Testis (tissue), 5 donors: ENCODE results near the gene FBXO24. TPM values are rescaled to one million over a fixed set of nuclear protein-coding genes. Genes with fewer than 3 reads are reported as not detected.
"Not testable (repeated sequence)": the region's sequence is repeated elsewhere in the genome, so short reads cannot be mapped to it uniquely, and the experiment has no call there.

Source experiments
- DNase-seq: peaks from one replicate; pipeline ENCODE4 v3.0.0-alpha.2; 2019
- H3K27ac ChIP-seq, 2 donors: fragments of 200-600 bp; sonication (generic); one replicate each; pipeline ENCODE4 v1.5.1; 2019
- H3K27me3 ChIP-seq: fragments of 200-600 bp; sonication (generic); one replicate; pipeline ENCODE4 v1.5.1; 2019
- H3K36me3 ChIP-seq: fragments of 200-600 bp; sonication (generic); one replicate; pipeline ENCODE4 v1.5.1; 2017; ENCODE audit warnings: low read depth; ENCODE audit errors: missing control alignments
- H3K4me1 ChIP-seq: fragments of 200-600 bp; sonication (generic); one replicate; pipeline ENCODE4 v1.5.1; 2019
- H3K4me3 ChIP-seq, 2 donors: fragments of 200-600 bp; sonication (generic); one replicate each; pipeline ENCODE4 v1.5.1; 2017 to 2019
- H3K9me3 ChIP-seq: fragments of 200-600 bp; sonication (generic); one replicate; pipeline ENCODE4 v1.5.1; 2017
- CTCF ChIP-seq, 3 experiments: fragments of 450-650 bp in 2 of 3; fragments of 200-600 bp in 1 of 3; sonication (generic) in 1 of 3; IDR thresholded peaks; one replicate each; pipeline ENCODE4 v1.5.1; 2016 to 2019; ENCODE audit warnings: antibody characterized with exemption in 3 of 3, mild to moderate bottlenecking in 2 of 3, moderate library complexity in 1 of 3
- POLR2A ChIP-seq: fragments of 450-650 bp; IDR thresholded peaks from one replicate; pipeline ENCODE4 v1.6.1; 2017; ENCODE audit warnings: antibody characterized with exemption, mild to moderate bottlenecking, moderate library complexity
- WGBS, 2 donors: methylation state at CpG; one replicate each; pipeline ENCODE4 v1.1.5; 2018; 5-methylcytosine and 5-hydroxymethylcytosine counted together
- intact Hi-C: fragments of 100-400 bp; cut with DNase I; formaldehyde crosslinking; loops from one replicate; pipeline ENCODE4 v1.15.1; 2023; ENCODE audit warnings: low total_unique reads
- long read RNA-seq, 2 donors: transcript quantifications; one replicate each; lab custom pipeline, GENCODE V29; 2026
- polyA plus RNA-seq: library from polyadenylated mRNA; stranded (reverse); fragments of 350-450 nt; fragmentation: Illumina TruSeq; extraction: RNeasy Lipid Tissue Mini Kit (QIAGEN cat#74804); gene quantifications from one replicate; pipeline ENCODE4 v1.2.3, GENCODE V29; 2014; ENCODE audit warnings: low read depth, low replicate concordance; ENCODE audit not compliant: insufficient read depth
- total RNA-seq, 2 donors: library from RNA; depleted of rRNA; stranded (reverse); fragments of >200 nt; gene quantifications; one replicate each; pipeline ENCODE4 v1.2.3, GENCODE V29; 2016

Gene FBXO24
- total RNA-seq (10 to 100 TPM; 37.5 to 74.5 TPM), polyA plus RNA-seq (112 TPM)
- long read RNA-seq, donor 1, result 0 reads
- long read RNA-seq, donor 2, result 0 reads

GRCh38 chr7:100586266-100587025 lies at the start of gene FBXO24:
TSS of gene FBXO24 (plus strand) at chr7:100586328. CDS start at chr7:100586626, 298 bp downstream.
- Histone ChIP-seq H3K27ac (peak within 1 kb of the TSS; percentile 96 to 99), H3K27me3 (no peaks in the 10 kb centered on the region), H3K36me3 (no peaks in the 10 kb centered on the region), H3K9me3 (no peaks in the 10 kb centered on the region), H3K4me3 (peak within 1 kb of the TSS; percentile 95 to 98), H3K4me1 (peaks cover 37% of the 10 kb centered on the region)
- peak; percentile 99 for DNase-seq
- 0% methylated on average over 35 to 53 of the region's 53 CpGs for WGBS, 2 donors
- intact Hi-C loops, result no loop called here
- peak in 1 of 3 experiments; percentile 18 for TF ChIP-seq CTCF (IDR thresholded peaks at IDR 0.05)
- TF ChIP-seq POLR2A, result peak; percentile 42

GRCh38 chr7:100536695-100537094 lies 49.4 kb upstream of the FBXO24 start:
- intact Hi-C loops, result not testable (repeated sequence)

GRCh38 chr7:100538348-100538653 lies 47.8 kb upstream of the FBXO24 start:
- Histone ChIP-seq H3K4me1 (peaks cover 4% of the 10 kb centered on the region), H3K36me3 (no peaks in the 10 kb centered on the region), H3K27ac (peak overlapping the region; percentile 20 to 60), H3K9me3 (no peaks in the 10 kb centered on the region), H3K4me3 (peak overlapping the region; percentile 4 to 95), H3K27me3 (no peaks in the 10 kb centered on the region)
- TF ChIP-seq POLR2A (no peak), CTCF (IDR thresholded peaks at IDR 0.05) (no peak)
- intact Hi-C loops, result no loop called here
- 7 to 8% methylated on average over 8 of the region's 8 CpGs for WGBS, 2 donors
- DNase-seq, result no peak

More at GRCh38 chr7:100536695-100537094, 49.4 kb upstream of the FBXO24 start:
- H3K27me3 ChIP-seq, H3K27ac ChIP-seq, H3K36me3 ChIP-seq, DNase-seq, H3K9me3 ChIP-seq, H3K4me1 ChIP-seq, H3K4me3 ChIP-seq: not testable (repeated sequence)
- WGBS, 2 donors, result 90 to 94% methylated on average over 2 of the region's 2 CpGs

- Histone ChIP-seq H3K27ac (peak within 1 kb of the TSS; percentile 74 to 83), H3K27me3 (no peaks in the 10 kb centered on the region), H3K36me3 (no peaks in the 10 kb centered on the region), H3K9me3 (no peaks in the 10 kb centered on the region), H3K4me3 (peak within 1 kb of the TSS; percentile 91 to 95), H3K4me1 (peaks cover 7% of the 10 kb centered on the region)
- intact Hi-C loops, result no loop called here
- DNase-seq, result peak; percentile 100
- 1% methylated on average over 44 to 60 of the region's 60 CpGs for WGBS, 2 donors
- TF ChIP-seq POLR2A, result peak; percentile 80
- TF ChIP-seq CTCF (IDR thresholded peaks at IDR 0.05), result no peak
These were observed 47.3 kb upstream of the FBXO24 start, which contains the start of gene AGFG2 for GRCh38 chr7:100538654-100539435. TSS of gene AGFG2 (plus strand) at chr7:100539203. CDS start at chr7:100539347, 144 bp downstream.

- Histone ChIP-seq H3K36me3 (no peaks in the 10 kb centered on the region), H3K27me3 (no peaks in the 10 kb centered on the region), H3K4me1 (peaks cover 14% of the 10 kb centered on the region), H3K27ac (peak overlapping the region; percentile 74 to 83), H3K9me3 (no peaks in the 10 kb centered on the region), H3K4me3 (peak overlapping the region; percentile 91 to 95)
- intact Hi-C loops, result no loop called here
- TF ChIP-seq CTCF (IDR thresholded peaks at IDR 0.05) (no peak), POLR2A (no peak)
- DNase-seq, result no peak
- 1 to 2% methylated on average over 34 to 42 of the region's 44 CpGs for WGBS, 2 donors
These were observed 46.6 kb upstream of the FBXO24 start for GRCh38 chr7:100539436-100540006.
